Mesenteric fat pad (tissue), 1 donor: ENCODE results near the gene ANTXRL. TPM values are rescaled to one million over a fixed set of nuclear protein-coding genes. Genes with fewer than 3 reads are reported as not detected.
"Not testable (repeated sequence)": the region's sequence is repeated elsewhere in the genome, so short reads cannot be mapped to it uniquely, and the experiment has no call there.

Experiments used
- DNase-seq: peaks from one replicate; pipeline ENCODE4 v3.0.0-alpha.2; 2020; ENCODE audit warnings: low spot score
- total RNA-seq: library from RNA; stranded (reverse); fragmentation: NEBNext Ultra II Directional; extraction: Animal tissue kit (Norgen Biotek cat#: 25700); gene quantifications from one replicate; pipeline ENCODE4 v1.2.1, GENCODE V29; 2021
- donor health status: DM: yes; HTN: yes; CAD: no.

The ANTXRL gene
- total RNA-seq, 1 donor from 2014 or later, result not detected

DNA sequence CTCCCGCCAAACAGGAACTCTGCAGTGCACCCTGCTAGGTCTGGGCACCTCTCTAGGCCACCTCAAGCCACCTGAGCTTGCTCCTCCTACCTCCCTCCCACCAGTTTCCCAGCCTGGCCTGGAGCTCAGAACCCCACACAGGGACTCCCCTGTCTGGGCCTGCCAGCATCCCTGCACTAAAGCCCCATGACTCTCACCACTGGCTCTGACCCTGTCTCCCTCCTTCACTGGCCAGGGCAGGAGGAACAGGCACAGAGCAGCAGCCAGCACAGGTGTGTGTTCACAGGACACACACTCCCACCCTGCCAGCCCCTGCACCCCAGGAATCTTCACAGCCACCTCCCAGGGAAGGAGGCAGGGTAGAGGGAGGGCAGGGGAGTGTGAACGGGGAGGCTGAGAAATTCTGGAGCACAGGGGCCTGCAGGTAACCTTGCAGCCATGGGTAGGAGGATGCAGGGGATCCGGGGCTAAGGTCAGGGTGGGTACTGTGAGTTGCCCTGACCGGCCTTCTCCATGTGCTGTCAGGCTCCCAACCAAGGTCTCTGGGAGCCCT, 13.9 kb upstream of the ANTXRL start:
- no peak for DNase-seq

DNA sequence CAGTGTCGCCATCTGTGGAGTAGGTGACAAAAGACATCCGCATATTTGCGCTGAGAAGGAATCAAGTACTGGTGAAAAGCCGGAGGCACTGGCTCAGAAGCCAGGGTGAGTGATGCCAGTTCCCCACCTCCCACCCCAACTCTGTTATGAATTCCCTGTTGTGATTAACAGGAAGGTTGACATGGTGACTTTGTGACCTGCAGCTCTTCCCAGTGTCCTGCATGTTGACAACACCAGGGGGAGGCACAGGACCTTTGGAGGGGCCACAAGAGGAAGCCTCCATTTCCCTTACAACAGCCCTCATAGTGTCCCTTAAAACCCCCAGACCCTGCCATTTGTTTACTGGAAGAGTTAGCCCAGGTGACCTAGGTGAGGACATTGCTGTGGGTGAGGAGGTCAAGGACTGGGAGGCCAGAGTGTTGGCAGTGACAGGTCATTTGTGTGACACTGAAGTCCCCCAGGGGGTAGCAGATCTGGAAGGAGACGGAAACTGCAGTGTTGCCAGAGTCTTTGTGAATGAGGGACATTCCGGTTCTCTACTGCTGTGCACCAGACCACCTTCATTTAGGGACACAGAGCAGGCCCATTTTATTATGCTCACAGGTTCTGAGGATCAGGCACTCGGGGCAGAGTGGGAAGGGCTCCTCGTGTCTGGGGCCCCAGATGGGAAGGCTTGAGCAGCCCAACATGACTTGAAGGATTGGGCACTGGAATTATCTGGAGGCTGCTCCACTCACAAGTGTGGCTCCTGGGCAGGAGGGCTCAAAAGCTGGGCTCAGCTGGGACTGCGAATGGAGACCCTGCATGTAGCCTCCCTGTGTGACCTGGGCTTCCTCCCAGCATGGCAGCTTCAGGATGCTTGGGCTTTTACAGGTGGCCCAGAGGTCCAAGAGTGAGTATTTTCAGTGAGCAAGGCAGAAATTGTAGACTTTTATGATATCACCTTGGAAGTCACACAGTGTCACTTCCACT, 13.0 kb upstream of the ANTXRL start:
- DNase-seq, result peak; percentile 59

DNA sequence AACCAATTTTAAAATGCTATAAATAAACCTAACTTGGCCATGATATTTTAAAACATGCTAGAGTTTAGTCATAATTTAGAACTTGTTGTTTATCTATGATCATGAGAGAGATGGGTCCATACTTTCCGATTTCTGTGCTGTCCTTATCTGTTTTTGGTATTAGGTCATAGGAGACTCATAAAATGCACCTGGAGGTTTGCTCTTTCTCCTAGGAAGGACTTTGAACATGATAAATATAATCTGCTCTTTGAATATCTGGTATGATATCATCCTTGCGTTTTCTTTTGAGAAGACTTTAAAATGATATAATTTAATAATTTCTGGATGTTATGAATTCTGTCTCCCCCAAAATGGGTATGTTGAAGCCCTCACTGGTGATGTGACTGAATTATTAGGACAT, 9.0 kb upstream of the ANTXRL start:
- DNase-seq, result no peak

DNA sequence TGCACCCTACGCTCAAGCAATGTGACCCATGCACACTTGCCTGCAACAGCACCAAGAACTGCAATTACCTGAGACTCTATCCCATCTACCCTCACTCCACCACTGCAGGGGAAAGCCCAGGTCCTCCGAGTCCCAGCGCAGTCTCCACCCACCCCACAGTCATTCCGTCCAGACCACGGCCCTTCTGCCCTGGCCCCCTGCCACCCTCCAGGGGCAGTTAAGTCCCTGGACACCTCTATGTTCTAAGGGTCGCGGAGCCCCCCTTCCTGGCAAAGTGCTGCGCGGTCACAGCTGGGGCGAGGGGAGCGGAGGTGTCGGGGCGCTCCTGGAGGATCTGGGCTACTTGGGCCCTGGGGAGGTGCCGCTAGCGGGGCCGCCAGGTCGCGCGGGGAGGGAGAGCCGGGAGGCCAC, 4.4 kb upstream of the ANTXRL start:
- DNase-seq, result not testable (repeated sequence)

DNA sequence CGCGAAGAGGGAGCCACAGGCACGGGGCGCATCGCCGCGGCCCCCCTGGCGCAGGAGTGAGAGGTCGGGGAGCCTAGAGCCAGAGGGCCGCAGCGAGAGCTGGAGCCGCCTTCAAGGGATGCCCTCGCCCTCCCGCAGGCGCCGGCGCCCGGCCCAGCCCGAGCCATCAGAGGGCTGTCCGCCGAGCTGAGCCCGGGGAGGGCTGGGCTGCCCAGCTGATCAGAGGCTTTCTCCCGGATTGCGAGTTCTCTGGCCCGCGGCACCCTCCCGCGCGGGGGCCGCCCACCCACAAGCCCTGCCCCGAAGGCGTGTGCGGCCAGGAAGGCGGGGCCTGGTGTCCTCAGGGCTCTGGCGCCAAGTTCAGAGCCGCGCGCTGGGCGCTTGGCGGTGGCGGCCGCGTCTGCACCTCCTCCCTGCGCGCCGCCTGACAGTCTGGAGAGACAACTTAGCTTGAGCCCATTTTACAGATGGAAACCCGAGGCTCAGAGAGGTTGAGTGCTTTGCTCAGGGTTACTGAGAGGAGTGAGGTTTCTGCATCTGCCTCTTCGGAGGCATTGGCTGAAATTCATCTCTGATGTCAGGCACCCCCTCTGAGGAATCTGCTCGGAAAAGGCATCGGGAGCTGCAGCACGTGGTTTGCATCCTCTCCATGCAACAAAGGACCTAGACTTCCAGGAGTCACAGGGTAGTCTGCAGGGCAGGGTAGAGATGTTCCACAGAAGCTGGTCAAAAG, 3.8 kb upstream of the ANTXRL start:
- no peak for DNase-seq

DNA sequence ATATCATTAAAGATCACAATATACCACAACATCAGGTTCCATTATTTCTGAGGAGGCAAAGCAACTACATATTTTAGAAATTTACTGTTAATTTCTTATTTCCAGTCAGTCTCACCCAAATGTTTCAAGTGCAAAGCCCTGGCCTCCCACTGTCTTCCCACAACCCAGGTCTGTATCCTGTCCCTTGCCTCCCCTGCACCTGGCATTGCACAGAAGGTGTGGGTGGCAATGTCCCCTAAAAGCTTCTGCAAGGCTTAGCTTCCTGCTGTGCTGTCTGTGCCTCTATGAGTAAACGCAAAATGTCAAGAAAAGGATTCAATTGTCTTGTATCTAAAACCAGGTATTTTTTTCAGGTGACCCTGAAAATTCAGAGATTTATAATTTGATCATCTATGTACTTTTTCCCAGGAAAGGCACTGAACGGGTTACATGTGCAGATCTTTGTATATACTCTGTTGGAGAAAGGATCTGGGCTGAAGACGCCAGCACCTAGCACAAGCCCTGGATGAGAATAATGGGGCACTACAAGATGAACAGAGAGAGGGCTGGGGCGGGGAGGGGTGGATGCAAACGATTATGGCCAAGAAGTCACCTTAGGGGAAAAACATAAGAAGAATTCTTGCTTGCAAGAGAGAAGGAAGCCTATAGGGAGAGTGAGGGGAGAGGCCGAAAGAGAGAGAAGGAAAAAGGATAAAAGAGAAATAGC, 3.1 kb upstream of the ANTXRL start:
- no peak for DNase-seq

DNA sequence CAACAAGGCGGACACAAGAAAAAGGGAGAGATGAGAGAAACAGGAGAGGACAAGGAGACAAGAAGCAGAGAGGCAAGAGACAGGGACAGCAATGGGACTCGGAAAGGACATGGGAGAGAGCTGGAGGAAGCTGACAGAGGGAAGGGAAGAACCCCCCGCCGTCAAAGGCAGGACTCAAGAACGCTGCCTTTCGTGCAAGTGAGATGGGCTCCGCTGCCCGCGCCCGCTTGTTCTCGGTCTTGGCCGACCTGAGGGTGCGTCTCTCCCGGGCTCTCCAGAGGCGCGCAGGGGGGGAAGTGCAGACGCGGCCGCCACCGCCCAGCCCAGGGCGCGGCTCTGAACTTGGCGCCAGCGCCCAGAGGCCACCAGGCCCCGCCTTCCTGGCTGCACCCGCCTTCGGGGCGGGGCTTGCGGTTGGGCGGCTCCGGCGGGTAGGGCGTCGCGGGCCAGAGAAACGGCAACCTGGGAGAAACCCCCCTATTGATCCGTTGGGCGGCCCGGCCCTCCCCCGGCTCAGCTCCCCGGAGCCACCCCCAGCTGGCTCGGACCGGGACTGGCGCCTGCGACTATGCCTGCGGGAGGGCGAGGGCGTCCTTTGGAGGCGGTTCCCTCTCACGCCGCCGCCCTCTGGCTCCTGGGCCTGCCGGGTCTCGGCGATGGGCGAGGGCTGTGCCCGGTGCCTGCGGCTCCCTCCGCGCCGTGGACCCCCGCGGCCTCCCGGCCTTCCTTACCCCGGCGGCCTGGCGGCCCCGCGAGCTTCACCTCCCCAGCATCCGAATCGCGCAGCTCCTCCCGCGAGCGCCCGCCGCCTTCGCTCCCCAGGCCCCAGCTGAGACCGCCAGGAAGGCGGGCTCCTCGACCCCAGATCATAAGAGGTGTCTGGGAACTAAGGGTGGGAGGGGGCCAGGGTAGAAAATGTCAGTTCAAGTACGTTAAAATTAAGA, 2.2 kb upstream of the ANTXRL start:
- peak; percentile 96 for DNase-seq

DNA sequence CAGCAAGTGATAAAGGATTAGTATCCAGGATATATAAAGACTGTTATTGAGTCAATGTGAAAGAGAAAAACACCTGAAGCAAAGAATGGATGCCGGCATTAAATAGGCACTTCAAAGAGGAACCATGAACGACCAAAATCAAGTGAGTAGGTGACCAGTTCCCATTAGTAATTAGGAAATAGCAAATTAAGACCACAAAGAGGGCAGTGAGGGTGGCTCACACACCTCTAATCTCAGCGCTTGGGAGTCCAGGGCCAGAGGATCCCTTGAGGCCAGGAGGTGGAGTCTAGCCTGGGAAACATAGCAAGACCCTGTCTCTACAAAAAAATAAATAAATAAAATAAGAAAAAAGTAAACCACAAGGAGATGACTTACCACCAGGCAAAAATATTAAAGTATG, 1.5 kb upstream of the ANTXRL start:
- no peak for DNase-seq

DNA sequence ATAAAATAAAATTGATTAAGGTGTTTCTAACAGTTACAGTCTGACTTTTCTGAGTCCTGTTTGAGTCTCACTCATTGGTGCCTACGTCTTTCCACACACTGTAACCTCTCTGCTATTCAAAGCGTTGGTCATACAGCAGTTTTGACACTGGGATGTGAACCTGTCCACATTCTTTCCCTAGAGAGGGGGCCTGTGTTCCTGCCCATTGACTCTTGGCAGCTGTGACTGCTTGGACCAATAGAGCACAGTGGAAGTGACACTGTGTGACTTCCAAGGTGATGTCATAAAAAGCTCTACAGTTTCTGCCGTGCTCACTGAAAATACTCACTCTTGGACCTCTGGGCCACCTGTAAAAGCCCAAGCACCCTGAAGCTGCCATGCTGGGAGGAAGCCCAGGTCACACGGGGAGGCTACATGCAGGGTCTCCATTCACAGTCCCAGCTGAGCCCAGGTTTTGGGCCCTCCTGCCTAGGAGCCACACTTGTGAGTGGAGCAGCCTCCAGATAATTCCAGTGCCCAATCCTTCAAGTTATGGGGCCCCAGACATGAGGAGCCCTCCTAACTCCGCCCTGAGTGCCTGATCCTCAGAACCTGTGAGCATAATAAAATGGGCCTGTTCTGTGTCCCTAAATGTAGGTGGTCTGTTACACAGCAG, 704 bp upstream of the ANTXRL start:
- DNase-seq, result no peak

DNA sequence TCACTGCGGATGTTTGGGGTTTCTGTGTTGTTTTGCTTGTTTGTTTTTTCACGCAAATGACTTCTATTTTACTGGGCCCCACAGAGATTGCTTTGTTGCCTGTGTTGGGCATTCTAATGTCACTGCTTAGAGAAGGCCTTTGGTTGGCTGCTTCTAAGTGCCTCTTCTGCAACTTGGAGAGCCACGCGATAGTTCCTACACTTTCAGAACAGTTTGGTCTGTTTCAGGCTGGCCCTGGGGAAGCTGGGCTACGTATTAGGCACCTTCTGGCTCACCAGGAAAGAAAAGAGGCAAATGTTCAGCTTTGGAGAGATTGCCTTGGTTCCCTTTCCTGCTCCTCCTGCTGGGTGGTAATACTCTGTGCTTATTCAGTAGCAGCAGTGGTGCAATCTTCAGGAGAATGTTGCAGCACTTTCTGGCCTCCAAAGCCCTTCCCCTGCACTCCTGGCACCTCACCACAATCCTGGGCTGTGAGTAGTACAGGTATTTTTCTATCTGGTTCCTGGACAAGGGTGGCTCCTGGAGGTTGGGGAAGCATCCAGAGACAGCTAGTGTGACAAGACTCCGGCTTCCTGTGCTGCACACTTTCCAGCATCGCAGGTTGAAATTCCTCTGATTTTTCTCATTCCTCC, 1.2 kb downstream of the ANTXRL start:
- no peak for DNase-seq

DNA sequence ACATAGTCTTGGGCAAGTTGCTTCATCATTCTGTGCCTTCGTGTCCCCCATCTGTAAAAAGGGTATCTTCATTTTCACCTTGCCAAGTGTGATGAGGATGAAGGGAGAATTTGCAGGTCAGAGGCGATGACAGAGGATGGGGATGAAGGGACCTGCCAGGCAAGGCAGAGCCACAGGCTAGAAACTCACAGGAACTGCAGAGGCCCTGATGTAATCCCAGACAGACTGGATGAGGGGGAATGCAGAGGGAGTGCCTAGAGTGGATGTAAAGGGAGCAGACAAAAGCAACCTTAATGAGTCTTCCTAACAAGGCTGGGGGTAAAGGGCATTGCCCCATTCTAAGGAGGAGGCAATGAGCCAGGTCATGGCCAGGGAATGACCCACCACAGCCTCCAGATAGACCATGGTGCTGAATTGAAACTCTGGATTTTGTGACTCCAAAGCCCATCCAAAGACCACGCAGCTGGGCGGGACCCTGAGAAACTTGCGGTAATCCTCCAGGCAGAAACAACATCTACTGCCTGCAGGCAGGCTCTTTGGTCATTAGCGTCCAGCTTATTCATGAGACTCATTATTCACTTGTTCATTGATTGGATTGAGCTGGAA, 1.9 kb downstream of the ANTXRL start:
- DNase-seq, result peak; percentile 71

DNA sequence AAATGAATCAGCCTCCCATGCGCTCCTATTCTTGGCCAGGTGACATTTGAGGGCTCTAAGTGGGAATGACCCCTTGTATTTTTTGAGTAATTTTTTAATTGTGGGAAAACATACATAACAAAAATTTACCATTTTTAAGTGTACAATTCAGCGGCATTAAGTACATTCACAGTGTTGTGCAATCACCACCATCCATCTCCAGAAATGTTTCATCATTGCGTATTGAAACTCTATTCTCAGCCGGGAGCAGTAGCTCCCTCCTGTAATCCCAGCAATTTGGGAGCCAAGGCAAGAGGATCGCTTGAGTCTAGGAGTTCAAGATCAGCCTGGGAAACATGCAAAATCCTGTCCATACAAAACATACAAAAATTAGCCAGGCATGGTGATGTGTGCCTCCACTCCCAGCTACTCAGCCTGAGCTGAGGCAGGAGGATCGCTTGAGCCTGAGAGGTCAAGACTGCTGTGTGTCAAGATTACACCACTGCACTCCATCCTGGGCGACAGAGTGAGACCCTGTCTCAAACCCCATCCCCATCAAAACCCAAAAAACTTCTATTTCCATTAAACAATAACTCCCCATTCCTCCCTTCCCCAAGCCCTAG, 2.5 kb downstream of the ANTXRL start:
- no peak for DNase-seq

DNA sequence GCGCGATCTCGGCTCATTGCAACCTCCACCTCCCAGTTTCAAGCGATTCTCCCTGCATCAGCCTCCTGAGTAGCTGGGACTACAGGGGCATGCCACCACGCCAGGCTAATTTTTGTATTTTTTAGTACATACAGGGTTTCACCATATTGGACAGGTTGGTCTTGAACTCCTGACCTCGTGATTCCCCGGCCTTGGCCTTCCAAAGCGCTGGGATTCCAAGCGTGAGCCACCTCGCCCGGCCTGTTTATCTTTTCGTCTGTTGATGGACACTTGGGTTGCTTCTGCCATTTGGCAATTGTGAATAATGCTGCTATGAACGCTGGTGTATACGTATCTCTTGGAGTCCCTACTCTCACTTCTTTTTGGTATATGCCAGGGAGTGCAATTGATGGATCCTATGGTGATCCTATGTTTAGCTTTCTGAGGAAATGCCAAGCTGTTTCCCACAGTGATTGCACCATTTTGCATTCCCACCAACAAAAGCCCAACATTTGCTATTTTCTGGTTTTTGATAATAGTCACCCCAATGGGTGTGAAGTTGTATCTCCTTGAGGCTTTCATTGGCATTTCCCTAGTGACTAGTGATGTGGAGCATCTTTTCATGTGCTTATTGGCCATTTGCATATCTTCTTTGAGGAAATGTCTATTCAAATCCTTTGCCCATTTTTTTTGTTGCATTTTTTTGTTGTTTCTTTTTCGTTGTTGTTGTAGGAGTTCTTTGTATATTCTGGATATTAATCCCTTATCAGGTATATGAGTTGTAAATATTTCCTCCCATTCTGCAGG, 3.5 kb downstream of the ANTXRL start:
- peak; percentile 62 for DNase-seq

DNA sequence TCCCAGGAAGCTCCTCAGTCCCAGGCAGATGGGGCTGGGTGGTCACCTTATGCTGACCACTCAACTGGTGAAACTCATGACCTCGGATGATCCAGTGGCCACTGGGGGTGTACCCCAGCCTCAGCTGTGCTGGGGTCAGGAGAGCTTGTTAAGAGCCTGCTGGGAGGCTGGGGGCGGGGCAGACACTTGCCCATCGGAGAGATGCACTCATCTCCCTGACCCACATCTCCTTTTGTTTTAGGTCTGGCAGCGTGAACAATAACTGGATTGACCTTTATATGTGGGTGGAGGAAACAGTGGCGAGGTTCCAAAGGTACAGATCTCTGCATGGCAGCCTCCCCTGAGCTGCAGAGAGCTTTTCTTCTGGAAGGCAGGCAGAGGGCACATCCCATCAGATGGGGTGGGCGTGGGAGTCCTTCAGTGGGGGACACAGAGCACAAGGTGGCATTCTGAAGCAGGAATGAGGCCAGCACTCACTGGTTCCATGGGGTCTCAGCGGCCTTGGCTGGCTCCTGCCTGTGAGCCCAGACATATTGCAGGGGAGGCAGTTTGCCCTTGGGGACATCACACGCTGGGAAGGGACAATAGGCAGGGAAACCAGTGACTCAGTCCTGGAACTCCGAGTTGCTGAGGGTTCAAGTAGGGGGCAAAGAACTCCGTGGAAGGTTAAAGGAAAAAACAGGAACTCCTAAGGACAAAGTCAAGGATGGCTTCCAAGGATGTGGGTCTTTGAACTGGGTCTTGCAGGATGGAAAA, 5.2 kb downstream of the ANTXRL start:
- peak; percentile 72 for DNase-seq

DNA sequence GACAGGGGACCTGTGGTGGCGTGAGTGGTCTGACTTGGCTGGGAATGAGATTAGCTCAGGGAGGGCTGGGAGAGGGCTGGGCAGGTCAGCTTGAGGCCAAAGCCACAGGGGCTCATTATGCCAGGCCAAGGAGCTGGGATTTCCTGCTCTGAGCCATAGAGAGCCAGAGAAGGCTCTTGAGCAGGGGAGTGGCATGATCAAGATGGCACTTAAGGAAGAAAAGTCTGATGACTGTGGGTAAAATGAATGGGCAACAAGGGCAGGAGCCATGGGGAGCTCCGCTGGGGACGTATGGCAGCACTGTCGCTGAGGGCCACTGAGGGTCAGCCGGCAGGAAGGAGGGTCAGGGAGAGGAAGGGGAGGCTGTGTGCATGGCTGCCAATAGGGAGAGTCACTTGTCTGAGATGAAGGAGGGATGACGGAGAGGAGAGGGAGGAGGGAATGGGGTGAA, 5.8 kb downstream of the ANTXRL start:
- DNase-seq, result no peak

DNA sequence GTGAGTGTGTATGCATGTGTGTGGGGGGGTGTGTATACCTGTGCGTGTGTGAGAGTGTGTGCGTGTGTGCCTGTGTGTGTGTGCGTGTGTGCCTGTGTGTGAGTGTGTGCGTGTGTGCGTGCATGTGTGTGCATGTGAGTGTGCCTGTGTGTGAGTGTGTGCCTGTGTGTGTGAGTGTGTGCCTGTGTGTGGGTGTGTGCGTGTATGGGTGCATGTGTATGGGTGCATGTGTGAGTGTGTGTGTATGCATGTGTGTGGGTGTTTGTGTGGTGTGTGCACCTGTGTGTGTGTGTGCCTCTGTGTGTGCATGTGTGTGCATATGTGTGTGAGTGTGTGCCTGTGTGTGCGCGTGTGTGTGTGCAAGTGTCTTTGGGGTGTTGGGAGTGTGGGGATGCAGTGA, 6.4 kb downstream of the ANTXRL start:
- DNase-seq, result no peak
